ENCODE data around the gene SEC61A1.

Gene SEC61A1

GRCh38 chr3:128113817-128114794 is 61.9 kb downstream of the SEC61A1 start:
- no peak for DNase-seq (ENCODE audit: low read depth, low spot score)

Measured in activated naive CD8-positive, alpha-beta T cell treated with anti-CD3 and anti-CD28 coated beads, Interleukin-2, amount 50 U/mL, for 16 hours (primary cell).